SJCRH30 (cell line): ENCODE measurements around the gene PPP3R1. TPM values are rescaled to one million over a fixed set of nuclear protein-coding genes. Genes with fewer than 3 reads are reported as not detected.

Source experiments
- DNase-seq, 2 experiments: peaks; one replicate each; pipeline ENCODE4 v3.0.0-alpha.2; 2015 to 2020
- H3K27ac ChIP-seq: fragments of 250-450 bp; sonication (Bioruptor Pico); 2 replicates; pipeline ENCODE4 v1.5.1; 2020; ENCODE audit warnings: mild to moderate bottlenecking, moderate library complexity
- H3K27me3 ChIP-seq: fragments of 250-450 bp; sonication (Bioruptor Pico); 2 replicates; pipeline ENCODE4 v1.5.1; 2020; ENCODE audit warnings: mild to moderate bottlenecking, moderate library complexity
- H3K36me3 ChIP-seq: fragments of 250-450 bp; sonication (Bioruptor Pico); 2 replicates; pipeline ENCODE4 v1.5.1; 2020; ENCODE audit warnings: mild to moderate bottlenecking, moderate library complexity
- H3K4me1 ChIP-seq: fragments of 250-450 bp; sonication (Bioruptor Pico); 2 replicates; pipeline ENCODE4 v1.5.1; 2020; ENCODE audit warnings: mild to moderate bottlenecking, moderate library complexity
- H3K4me3 ChIP-seq: fragments of 250-450 bp; sonication (Bioruptor Pico); 2 replicates; pipeline ENCODE4 v1.5.1; 2020; ENCODE audit warnings: mild to moderate bottlenecking, moderate library complexity
- H3K9me3 ChIP-seq: fragments of 250-450 bp; sonication (Bioruptor Pico); replicated peaks from 2 replicates; pipeline ENCODE4 v1.5.1; 2020; ENCODE audit warnings: mild to moderate bottlenecking, moderate library complexity
- total RNA-seq: library from RNA; depleted of rRNA; stranded (reverse); fragments of >200 nt; shearing (Covaris generic); gene quantifications from 2 replicates; pipeline ENCODE4 v1.2.3, GENCODE V29; 2014; rRNA removed

Gene PPP3R1
- 49.0 and 50.8 TPM in 2 replicates for total RNA-seq

- Histone ChIP-seq H3K27ac (peak within 1 kb of the TSS; percentile 73), H3K36me3 (0 out of 2 replicates have a peak, but pooled peaks cover 3% of the 10 kb centered on the region), H3K9me3 (no peaks in the 10 kb centered on the region), H3K27me3 (no peaks in the 10 kb centered on the region), H3K4me3 (peak within 1 kb of the TSS; percentile 74), H3K4me1 (0 out of 2 replicates have a peak, but pooled peaks cover 3% of the 10 kb centered on the region)
- peak; percentile 97 for DNase-seq
Measured at GRCh38 chr2:68252400-68253218, at the start of gene PPP3R1. Gene PPP3R1 (minus strand): TSS chr2:68252532. CDS start chr2:68252127, 405 bp downstream.

- Histone ChIP-seq H3K9me3 (no peaks in the 10 kb centered on the region), H3K4me3 (no peak overlapping the region), H3K4me1 (no peaks in the 10 kb centered on the region), H3K27ac (no peak overlapping the region), H3K36me3 (no peaks in the 10 kb centered on the region), H3K27me3 (no peaks in the 10 kb centered on the region)
- DNase-seq, result no peak
Measured at GRCh38 chr2:68295516-68295915, 43.2 kb upstream of the PPP3R1 start.

- H3K27me3 ChIP-seq, result no peaks in the 10 kb centered on the region
- no peak overlapping the region for H3K27ac ChIP-seq
- H3K36me3 ChIP-seq, result no peaks in the 10 kb centered on the region
- no peak overlapping the region for H3K4me3 ChIP-seq
- H3K9me3 ChIP-seq, result no peaks in the 10 kb centered on the region
- DNase-seq, result no peak
- no peaks in the 10 kb centered on the region for H3K4me1 ChIP-seq
Measured at GRCh38 chr2:68294913-68295312, 42.6 kb upstream of the PPP3R1 start.

GRCh38 chr2:68294187-68294586 lies 41.9 kb upstream of the PPP3R1 start:
- no peak overlapping the region for H3K4me3 ChIP-seq
- 0 out of 2 replicates have a peak, but pooled peaks cover under 1% of the 10 kb centered on the region for H3K36me3 ChIP-seq
- H3K27me3 ChIP-seq, result no peaks in the 10 kb centered on the region
- H3K27ac ChIP-seq, result no peak overlapping the region
- DNase-seq, result no peak
- H3K4me1 ChIP-seq, result no peaks in the 10 kb centered on the region
- no peaks in the 10 kb centered on the region for H3K9me3 ChIP-seq

GRCh38 chr2:68293755-68294154 lies 41.4 kb upstream of the PPP3R1 start:
- H3K4me3 ChIP-seq, result no peak overlapping the region
- H3K27ac ChIP-seq, result no peak overlapping the region
- H3K9me3 ChIP-seq, result no peaks in the 10 kb centered on the region
- no peak for DNase-seq
- H3K27me3 ChIP-seq, result no peaks in the 10 kb centered on the region
- no peaks in the 10 kb centered on the region for H3K4me1 ChIP-seq
- 0 out of 2 replicates have a peak, but pooled peaks cover 2% of the 10 kb centered on the region for H3K36me3 ChIP-seq

- no peak overlapping the region for H3K4me3 ChIP-seq
- H3K27ac ChIP-seq, result no peak overlapping the region
- H3K36me3 ChIP-seq, result 0 out of 2 replicates have a peak, but pooled peaks cover 2% of the 10 kb centered on the region
- no peak for DNase-seq
- H3K4me1 ChIP-seq, result no peaks in the 10 kb centered on the region
- no peaks in the 10 kb centered on the region for H3K9me3 ChIP-seq
- H3K27me3 ChIP-seq, result no peaks in the 10 kb centered on the region
Measured at GRCh38 chr2:68293024-68293423, 40.7 kb upstream of the PPP3R1 start.

- no peaks in the 10 kb centered on the region for H3K9me3 ChIP-seq
- DNase-seq, result peak in 1 of 2 experiments; percentile 18
- 0 out of 2 replicates have a peak, but pooled peaks cover 2% of the 10 kb centered on the region for H3K36me3 ChIP-seq
- no peak overlapping the region for H3K4me3 ChIP-seq
- no peak overlapping the region for H3K27ac ChIP-seq
- H3K27me3 ChIP-seq, result no peaks in the 10 kb centered on the region; the same call in 1 of the 2 replicates
- no peaks in the 10 kb centered on the region for H3K4me1 ChIP-seq
Measured at GRCh38 chr2:68292108-68292710, 39.9 kb upstream of the PPP3R1 start.

GRCh38 chr2:68291314-68291713 lies 39.0 kb upstream of the PPP3R1 start:
- H3K9me3 ChIP-seq, result no peaks in the 10 kb centered on the region
- DNase-seq, result no peak
- no peaks in the 10 kb centered on the region for H3K4me1 ChIP-seq
- H3K4me3 ChIP-seq, result no peak overlapping the region
- H3K36me3 ChIP-seq, result 0 out of 2 replicates have a peak, but pooled peaks cover 2% of the 10 kb centered on the region
- no peak overlapping the region for H3K27ac ChIP-seq
- no peaks in the 10 kb centered on the region; the same call in 1 of the 2 replicates for H3K27me3 ChIP-seq

GRCh38 chr2:68290901-68291300 lies 38.6 kb upstream of the PPP3R1 start:
- 0 out of 2 replicates have a peak, but pooled peaks cover 2% of the 10 kb centered on the region for H3K36me3 ChIP-seq
- no peaks in the 10 kb centered on the region for H3K4me1 ChIP-seq
- H3K27ac ChIP-seq, result no peak overlapping the region
- H3K9me3 ChIP-seq, result no peaks in the 10 kb centered on the region
- no peaks in the 10 kb centered on the region; the same call in 1 of the 2 replicates for H3K27me3 ChIP-seq
- DNase-seq, result no peak
- no peak overlapping the region for H3K4me3 ChIP-seq

GRCh38 chr2:68287580-68288441 lies 35.5 kb upstream of the PPP3R1 start:
- Histone ChIP-seq H3K9me3 (no peaks in the 10 kb centered on the region), H3K36me3 (0 out of 2 replicates have a peak, but pooled peaks cover 2% of the 10 kb centered on the region), H3K4me1 (no peaks in the 10 kb centered on the region), H3K27ac (no peak overlapping the region), H3K27me3 (no peaks in the 10 kb centered on the region; the same call in 1 of the 2 replicates), H3K4me3 (no peak overlapping the region)
- DNase-seq, result no peak

- no peaks in the 10 kb centered on the region for H3K4me1 ChIP-seq
- H3K36me3 ChIP-seq, result 0 out of 2 replicates have a peak, but pooled peaks cover 2% of the 10 kb centered on the region
- H3K27ac ChIP-seq, result no peak overlapping the region
- DNase-seq, result peak in 1 of 2 experiments; percentile 30
- no peak overlapping the region for H3K4me3 ChIP-seq
- H3K27me3 ChIP-seq, result no peaks in the 10 kb centered on the region; the same call in 1 of the 2 replicates
- H3K9me3 ChIP-seq, result no peaks in the 10 kb centered on the region
Measured at GRCh38 chr2:68284896-68285295, 32.6 kb upstream of the PPP3R1 start.

GRCh38 chr2:68283419-68283812 lies 31.1 kb upstream of the PPP3R1 start:
- no peak overlapping the region for H3K27ac ChIP-seq
- H3K9me3 ChIP-seq, result no peaks in the 10 kb centered on the region
- H3K27me3 ChIP-seq, result no peaks in the 10 kb centered on the region; the same call in 1 of the 2 replicates
- no peak overlapping the region for H3K4me3 ChIP-seq
- no peak for DNase-seq
- H3K4me1 ChIP-seq, result no peaks in the 10 kb centered on the region
- no peaks in the 10 kb centered on the region for H3K36me3 ChIP-seq

GRCh38 chr2:68282811-68283418 lies 30.6 kb upstream of the PPP3R1 start:
- Histone ChIP-seq H3K27me3 (no peaks in the 10 kb centered on the region; the same call in 1 of the 2 replicates), H3K36me3 (no peaks in the 10 kb centered on the region), H3K9me3 (no peaks in the 10 kb centered on the region), H3K4me1 (no peaks in the 10 kb centered on the region), H3K27ac (no peak overlapping the region), H3K4me3 (no peak overlapping the region)
- peak; percentile 14 to 44 for DNase-seq

- no peaks in the 10 kb centered on the region; the same call in 1 of the 2 replicates for H3K27me3 ChIP-seq
- no peak overlapping the region for H3K27ac ChIP-seq
Measured at GRCh38 chr2:68280796-68281195, 28.5 kb upstream of the PPP3R1 start.

More at GRCh38 chr2:68280796-68281195, 28.5 kb upstream of the PPP3R1 start:
- H3K4me3 ChIP-seq, result no peak overlapping the region
- H3K4me1 ChIP-seq, result no peaks in the 10 kb centered on the region
- no peaks in the 10 kb centered on the region for H3K36me3 ChIP-seq
- no peaks in the 10 kb centered on the region for H3K9me3 ChIP-seq
- no peak for DNase-seq
